Stimulated activated CD4-positive, alpha-beta T cell treated with anti-CD3 and anti-CD28 coated beads, Interleukin-12 subunit alpha, Interleukin-12 subunit beta, amount 100 ng/mL, for 4 hours (primary cell): ENCODE results near the gene ALG6.
"Not testable (repeated sequence)": the region's sequence is repeated elsewhere in the genome, so short reads cannot be mapped to it uniquely, and the experiment has no call there.

ENCODE experiments used
- DNase-seq: peaks from one replicate; pipeline ENCODE4 v3.0.0-alpha.2; 2020

The ALG6 gene

GRCh38 chr1:63328781-63329180 is 38.6 kb upstream of the ALG6 start:
- no peak for DNase-seq

- DNase-seq = no peak
These were observed 37.7 kb upstream of the ALG6 start for GRCh38 chr1:63329621-63330330.

DNA sequence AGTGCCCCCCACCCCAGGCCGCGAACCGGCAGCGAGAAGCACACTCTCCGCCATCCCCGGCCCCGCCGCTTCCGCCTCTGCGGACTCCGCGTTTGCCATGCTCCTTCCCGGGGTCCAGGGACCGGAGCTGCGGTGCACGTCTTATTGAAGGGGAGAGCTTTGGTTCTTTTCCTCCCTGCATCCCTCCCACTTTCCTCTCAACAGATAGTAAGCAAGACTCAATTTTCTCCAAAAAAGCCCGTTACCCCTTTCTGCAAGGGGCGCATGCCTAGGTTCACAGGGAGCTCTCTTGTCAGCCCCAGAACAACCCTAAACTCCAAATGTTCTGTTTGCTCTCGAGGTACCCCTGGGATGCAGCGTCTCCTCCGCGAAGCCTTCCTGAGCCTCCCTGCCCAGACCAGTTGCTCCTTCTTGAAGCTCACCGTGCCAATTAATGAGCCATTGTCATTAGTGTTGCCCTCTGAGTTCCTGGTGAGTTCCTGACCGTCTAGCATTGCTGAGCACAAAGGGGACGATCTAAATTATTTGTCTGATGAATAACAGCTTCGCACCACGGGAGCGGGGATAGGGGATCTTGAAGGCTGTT is 37.0 kb upstream of the ALG6 start:
- no peak for DNase-seq

GRCh38 chr1:63342402-63342801 is 25.0 kb upstream of the ALG6 start:
- no peak for DNase-seq

GRCh38 chr1:63343922-63344321 is 23.5 kb upstream of the ALG6 start:
- no peak for DNase-seq

DNA sequence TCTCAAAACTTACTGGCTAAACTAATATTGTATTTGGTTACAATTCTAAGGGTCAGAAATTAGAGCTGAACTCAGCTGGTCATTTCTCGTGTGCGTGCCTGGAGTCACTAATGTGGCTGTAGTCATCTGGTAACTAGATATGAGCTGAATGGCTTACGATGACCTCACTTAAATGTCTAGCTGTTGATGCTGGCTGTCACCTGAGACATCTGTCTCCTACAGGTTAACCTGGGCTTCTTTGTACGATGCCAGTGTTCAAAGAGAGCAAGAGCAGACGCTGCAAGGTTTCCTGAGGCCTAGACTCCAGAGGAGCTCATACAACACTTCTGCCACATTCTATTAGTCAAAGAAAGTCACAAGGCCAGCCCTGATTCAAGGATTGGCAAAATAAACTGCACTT is 17.1 kb upstream of the ALG6 start:
- DNase-seq = no peak

DNA sequence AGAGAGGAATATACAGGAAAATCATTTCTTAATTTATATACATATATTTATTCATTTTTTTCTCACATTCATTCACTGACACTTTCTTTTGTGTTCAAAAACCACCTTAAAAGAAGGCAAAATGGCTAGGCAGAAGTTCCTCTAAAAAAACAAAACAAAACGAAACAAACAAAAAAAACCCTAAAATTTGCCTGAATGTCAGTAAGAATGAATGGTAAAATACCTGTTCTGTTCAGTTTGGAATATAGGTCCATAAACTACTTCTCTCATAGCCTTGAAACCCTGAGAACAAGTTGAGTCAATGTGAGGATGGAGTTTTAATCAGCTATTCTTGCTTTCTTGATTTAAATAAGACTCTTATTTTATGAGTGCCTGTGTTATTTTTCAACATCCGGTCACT is 14.7 kb upstream of the ALG6 start:
- DNase-seq = no peak

- not testable (repeated sequence) for DNase-seq
These were observed 11.2 kb upstream of the ALG6 start for GRCh38 chr1:63356234-63356633.

DNA sequence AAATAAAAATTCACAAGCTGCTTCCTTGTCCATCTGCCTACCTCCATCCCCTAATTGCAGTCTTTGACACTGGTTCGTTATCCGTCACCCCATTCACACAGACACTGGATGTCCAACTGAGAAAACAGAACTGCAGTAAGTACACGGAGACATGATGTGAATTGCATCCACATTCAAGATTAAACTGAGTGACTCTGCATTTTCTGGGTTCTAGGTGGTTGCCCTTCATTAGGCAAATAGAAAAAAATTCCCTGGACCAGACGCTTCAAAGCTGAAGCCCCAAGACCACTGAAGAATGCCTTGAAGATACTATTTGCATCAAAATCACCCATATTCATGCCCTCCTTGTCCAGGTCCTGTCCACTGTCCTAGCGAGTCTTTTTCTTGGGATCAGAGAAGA is 7.9 kb upstream of the ALG6 start:
- no peak for DNase-seq

- DNase-seq = no peak
These were observed 5.4 kb upstream of the ALG6 start for GRCh38 chr1:63362073-63362472.

- DNase-seq = no peak
These were observed 4.8 kb upstream of the ALG6 start for GRCh38 chr1:63362578-63362977.

DNA sequence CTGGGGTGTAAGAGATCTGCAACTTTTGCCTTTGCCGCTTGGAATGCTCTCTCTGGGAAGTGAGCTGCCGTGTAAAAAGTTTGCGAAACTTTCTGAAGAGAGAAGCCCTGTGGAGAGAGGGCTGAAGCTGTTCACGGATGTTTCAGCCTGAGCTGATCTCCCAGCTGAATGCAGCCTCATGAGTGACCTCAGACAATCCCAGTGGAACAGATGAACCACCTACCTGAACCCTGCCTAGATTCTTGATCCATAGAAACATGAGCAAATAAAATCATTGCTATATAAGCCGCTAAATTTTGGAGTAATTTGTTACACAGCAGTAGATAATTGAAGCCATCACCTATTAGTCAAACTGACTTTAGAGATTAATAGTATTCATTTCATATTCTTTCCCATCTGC is 4.4 kb upstream of the ALG6 start:
- no peak for DNase-seq

- no peak for DNase-seq
These were observed 566 bp upstream of the ALG6 start for GRCh38 chr1:63366908-63367214.

- DNase-seq = no peak
These were observed 704 bp downstream of the ALG6 start for GRCh38 chr1:63368131-63368530.

DNA sequence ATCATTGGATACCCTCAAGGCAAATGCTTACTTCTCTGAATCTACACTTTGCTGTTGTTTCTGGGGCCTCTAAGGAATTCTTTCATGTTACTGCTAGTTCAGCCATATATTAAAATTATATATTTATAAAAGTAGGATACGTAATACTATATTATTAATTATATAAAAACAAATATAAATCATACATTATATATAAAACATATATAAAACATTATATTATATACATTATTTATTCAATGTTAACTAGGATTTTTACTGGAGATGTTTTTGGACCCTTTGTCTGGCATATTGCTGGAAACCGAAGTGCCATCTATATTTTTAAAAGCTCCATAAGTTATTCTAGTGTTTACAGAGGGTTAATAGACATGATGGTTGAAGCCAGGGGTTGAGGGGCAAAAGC is 12.2 kb downstream of the ALG6 start:
- no peak for DNase-seq

DNA sequence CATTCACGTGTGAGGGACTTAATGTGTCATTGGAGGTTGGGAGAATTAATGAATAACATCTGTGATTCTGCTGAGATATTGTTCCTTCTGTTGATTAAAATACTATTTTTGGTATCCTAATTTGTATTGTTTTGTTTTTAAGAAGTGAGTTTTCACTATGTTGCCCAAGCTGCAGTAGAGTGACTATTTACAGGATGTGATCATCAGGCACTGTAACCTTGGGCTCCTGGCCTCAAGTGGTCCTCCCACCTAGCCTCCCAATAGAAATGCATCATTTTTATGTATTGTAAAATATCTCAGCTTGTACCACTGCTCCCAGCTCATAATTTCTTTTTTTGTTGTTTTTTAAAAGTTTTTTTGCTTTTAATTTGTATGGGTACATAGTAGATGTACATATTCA is 14.3 kb downstream of the ALG6 start:
- DNase-seq = no peak

DNA sequence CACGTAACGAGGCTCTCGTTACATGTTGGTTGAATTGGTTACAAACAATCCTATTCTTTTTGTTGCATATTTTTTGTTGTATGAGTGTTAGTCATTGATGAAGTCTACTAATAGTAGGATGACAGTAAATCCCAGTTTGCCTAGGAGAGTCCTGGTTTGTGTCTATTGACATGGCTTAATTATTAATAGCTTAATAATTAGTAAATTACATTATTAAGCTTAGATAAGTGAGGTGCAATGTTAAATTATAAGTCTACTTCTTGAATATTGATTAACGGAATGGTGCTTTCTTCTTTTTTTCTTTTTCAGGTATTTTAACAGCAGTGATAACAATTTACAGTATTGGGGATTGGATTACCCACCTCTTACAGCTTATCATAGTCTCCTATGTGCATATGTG is 34.5 kb downstream of the ALG6 start:
- no peak for DNase-seq

DNA sequence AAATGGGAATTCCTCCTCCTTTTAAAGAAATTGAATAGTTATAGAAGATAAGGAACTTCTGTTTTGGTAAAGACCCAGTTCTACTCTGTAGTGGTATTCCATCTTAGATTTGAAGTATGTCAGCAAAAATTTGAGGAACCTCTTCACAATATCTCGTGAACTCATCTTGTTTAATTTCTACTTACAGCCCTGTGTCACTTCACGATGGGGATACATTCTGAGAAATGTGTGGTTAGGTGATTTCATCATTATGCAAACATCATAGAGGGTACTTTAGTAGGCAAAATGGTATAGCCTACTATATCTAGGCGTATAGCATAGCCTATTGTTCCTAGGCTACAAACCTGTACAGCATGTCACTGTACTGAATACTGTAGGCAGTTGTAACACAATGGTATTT is 36.0 kb downstream of the ALG6 start:
- no peak for DNase-seq

- no peak for DNase-seq
These were observed 37.6 kb downstream of the ALG6 start for GRCh38 chr1:63405021-63405420.

- DNase-seq = no peak
These were observed 38.6 kb downstream of the ALG6 start for GRCh38 chr1:63405987-63406386.

DNA sequence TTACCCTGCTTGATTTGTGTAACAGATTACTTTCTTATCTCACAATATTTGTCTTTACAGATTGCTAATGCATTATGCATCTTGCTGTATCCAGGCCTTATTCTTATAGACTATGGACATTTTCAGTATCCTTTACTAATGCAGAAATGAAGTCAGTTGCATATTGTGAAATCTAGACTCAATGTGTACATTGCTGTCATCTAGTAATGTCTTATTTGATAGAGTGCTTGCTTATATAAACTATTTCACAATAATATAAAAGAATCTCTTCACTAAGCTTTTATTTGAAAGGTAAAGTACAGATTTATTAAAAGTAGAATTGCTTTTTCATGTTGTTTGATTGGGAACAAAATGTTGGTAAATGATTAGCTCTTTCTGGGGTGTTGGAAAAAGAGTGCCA is 39.6 kb downstream of the ALG6 start:
- DNase-seq = no peak

- no peak for DNase-seq
These were observed 40.9 kb downstream of the ALG6 start for GRCh38 chr1:63408331-63408730.

- DNase-seq = no peak
These were observed 43.6 kb downstream of the ALG6 start for GRCh38 chr1:63411066-63411465.

- DNase-seq = no peak
These were observed 46.0 kb downstream of the ALG6 start for GRCh38 chr1:63413394-63413793.

DNA sequence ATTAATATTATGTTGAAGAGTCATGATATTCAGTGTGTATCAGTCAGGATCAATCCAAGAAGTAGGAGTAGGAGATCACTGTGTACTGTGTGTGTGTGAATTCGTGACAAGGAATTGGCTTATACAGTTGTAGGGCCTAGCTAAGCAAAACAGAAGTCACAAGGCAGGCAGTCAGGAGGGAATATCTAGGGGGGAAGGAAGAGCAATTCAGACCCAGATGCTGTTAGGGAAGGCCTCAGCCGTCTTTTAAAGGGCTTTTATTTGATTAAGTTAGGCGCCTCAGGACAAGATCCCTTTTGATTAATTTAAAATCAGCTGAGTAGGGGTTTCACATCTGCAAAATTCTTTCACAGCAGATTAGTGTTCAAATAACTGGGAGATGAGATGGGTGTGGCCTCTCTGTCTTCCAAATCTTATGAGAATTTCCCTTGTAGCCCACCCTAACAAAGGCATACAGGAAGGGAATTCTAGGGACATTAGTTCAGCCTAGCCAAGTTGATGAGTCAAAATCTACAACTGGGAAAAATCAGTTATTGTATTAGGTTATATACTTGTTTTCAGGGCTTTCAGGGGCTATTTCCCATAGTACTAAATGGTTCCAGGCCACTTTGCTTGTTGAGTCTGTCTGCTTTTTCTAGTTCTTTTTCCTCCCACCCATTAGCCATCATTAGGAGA is 47.4 kb downstream of the ALG6 start:
- no peak for DNase-seq
